Left lung (tissue), 10 donors: Measurements from ENCODE around the gene ATP1A3. TPM values are rescaled to one million over a fixed set of nuclear protein-coding genes. Genes with fewer than 3 reads are reported as not detected.

Experiments
- ATAC-seq: fragments of 200-7000 bp; cut with Tn5 transposase; one replicate; pipeline ENCODE4 v1.9.1; 2020; ENCODE audit warnings: moderate library complexity
- DNase-seq, 4 donors: peaks; one replicate each; pipeline ENCODE4 v3.0.0-alpha.2; 2013 to 2020
- H3K27ac ChIP-seq, 2 donors: fragments of 200-600 bp; sonication (generic) in 1 of 2; one replicate each; pipeline versions ENCODE4 v1.5.0 to v1.8.0; 2020 to 2021
- H3K27me3 ChIP-seq, 2 donors: fragments of 200-600 bp; sonication (generic) in 1 of 2; one replicate each; pipeline versions ENCODE4 v1.5.0 to v1.8.0; 2020 to 2021
- H3K36me3 ChIP-seq, 2 donors: fragments of 200-600 bp; sonication (generic) in 1 of 2; one replicate each; pipeline versions ENCODE4 v1.5.0 to v1.8.0; 2020 to 2021
- H3K4me1 ChIP-seq, 2 donors: fragments of 200-600 bp; one replicate each; pipeline ENCODE4 v1.8.0; 2021
- H3K4me3 ChIP-seq, 2 donors: fragments of 200-600 bp; sonication (generic) in 1 of 2; one replicate each; pipeline versions ENCODE4 v1.5.0 to v1.8.0; 2020 to 2021; ENCODE audit warnings: mild to moderate bottlenecking in 1 of 2
- H3K9me3 ChIP-seq, 2 donors: fragments of 200-600 bp; sonication (generic) in 1 of 2; one replicate each; pipeline versions ENCODE4 v1.5.0 to v1.8.0; 2020 to 2021
- intact Hi-C, 2 donors: fragments of 100-400 bp; cut with DNase I; formaldehyde crosslinking; loops; one replicate each; pipeline versions ENCODE4 v1.11.2 to v1.14.2; 2022
- polyA plus RNA-seq, 6 donors: library from polyadenylated mRNA; unstranded; fragments of 120-200 nt; gene quantifications; one replicate each; pipeline ENCODE4 v1.2.1, GENCODE V29; 2013; ENCODE audit not compliant: insufficient read length in 6 of 6
- total RNA-seq, 2 donors: library from RNA; stranded (reverse); fragmentation: NEBNext Ultra II Directional; extraction: Animal tissue kit (Norgen Biotek cat#: 25700); gene quantifications; one replicate each; pipeline ENCODE4 v1.2.1, GENCODE V29; 2021
- TF ChIP-seq, protein P1 (sequence below), 2 donors: fragments of 200-600 bp; sonication (generic) in 1 of 2; IDR thresholded peaks; one replicate each; pipeline versions ENCODE4 v1.5.0 to v1.8.0; 2021; ENCODE audit warnings: antibody characterized with exemption in 2 of 2
- donor health status: DM: no; HTN: yes; CAD: no.
- donor health status: DM: no; HTN: no; CAD: no.

The ATP1A3 gene
- total and polyA plus RNA-seq, 8 donors, result 0.20 to 0.86 (median 0.40) TPM; not detected in 3

DNA sequence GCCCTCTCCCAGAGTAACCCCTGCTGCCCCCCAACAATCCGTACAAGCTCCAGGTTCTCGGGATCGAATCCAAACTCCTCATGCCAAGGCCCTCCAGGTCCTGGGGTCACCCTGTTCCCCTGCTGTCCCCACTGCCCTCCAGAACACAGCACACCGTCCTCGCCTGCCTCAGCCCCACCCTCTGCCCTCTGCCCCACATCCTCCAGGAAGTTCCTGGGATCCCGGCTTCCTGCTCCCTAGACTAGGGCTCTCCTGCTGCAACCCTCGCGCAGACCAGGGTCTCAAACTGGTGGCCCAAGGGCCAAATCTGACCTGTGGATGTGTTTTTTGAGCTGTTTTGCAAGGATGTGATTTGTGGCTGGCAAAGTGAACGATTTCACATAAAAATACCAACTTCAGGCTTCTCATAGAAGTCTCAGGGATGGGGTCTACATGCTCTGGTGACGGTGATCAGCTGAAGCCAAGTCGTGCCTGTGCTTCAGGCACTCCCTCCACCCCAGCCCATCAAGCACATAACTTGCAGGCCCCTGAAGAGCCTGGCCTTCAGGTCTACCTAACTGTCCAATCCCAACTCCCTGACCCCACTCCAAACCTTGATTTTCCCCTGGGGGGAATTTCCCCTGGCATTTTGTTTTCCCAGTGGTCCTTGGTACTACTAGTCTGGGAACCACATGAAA lies 36.7 kb downstream of the ATP1A3 start:
- Histone ChIP-seq H3K27ac (peak overlapping the region in 1 of 2 donors; percentile 97), H3K27me3 (no peaks in the 10 kb centered on the region), H3K4me1 (peaks cover 12 to 20% of the 10 kb centered on the region in 2 donors), H3K4me3 (no peak overlapping the region), H3K36me3 (peaks cover 0 to 19% of the 10 kb centered on the region in 2 donors), H3K9me3 (no peaks in the 10 kb centered on the region)
- ATAC-seq, result no peak
- no peak for DNase-seq
- intact Hi-C loops, result no loop called here
- TF ChIP-seq, protein P1, sequence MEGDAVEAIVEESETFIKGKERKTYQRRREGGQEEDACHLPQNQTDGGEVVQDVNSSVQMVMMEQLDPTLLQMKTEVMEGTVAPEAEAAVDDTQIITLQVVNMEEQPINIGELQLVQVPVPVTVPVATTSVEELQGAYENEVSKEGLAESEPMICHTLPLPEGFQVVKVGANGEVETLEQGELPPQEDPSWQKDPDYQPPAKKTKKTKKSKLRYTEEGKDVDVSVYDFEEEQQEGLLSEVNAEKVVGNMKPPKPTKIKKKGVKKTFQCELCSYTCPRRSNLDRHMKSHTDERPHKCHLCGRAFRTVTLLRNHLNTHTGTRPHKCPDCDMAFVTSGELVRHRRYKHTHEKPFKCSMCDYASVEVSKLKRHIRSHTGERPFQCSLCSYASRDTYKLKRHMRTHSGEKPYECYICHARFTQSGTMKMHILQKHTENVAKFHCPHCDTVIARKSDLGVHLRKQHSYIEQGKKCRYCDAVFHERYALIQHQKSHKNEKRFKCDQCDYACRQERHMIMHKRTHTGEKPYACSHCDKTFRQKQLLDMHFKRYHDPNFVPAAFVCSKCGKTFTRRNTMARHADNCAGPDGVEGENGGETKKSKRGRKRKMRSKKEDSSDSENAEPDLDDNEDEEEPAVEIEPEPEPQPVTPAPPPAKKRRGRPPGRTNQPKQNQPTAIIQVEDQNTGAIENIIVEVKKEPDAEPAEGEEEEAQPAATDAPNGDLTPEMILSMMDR (IDR thresholded peaks at IDR 0.05), result no peak

DNA sequence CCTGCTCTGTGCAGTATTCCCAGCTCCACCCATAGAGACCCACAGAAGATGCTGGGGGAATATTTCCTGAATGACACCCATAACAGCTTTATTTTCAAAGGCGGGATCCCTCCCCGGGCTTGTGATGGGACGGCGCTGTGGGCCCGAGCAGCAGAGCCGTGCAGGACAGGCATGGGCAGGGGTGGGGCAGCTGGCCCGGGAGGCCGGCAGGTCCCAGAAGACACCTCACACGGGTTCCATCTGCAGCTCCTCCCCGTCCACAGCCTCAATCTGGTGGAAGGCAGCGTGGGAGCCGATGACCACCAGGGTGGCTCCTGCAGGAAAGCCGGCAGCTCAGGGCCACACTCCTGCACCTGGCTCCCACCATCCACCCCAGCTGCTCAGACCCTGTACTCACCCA lies 37.4 kb downstream of the ATP1A3 start:
- Histone ChIP-seq H3K4me3 (no peak overlapping the region), H3K27me3 (no peaks in the 10 kb centered on the region), H3K4me1 (peaks cover 12 to 20% of the 10 kb centered on the region in 2 donors), H3K9me3 (no peaks in the 10 kb centered on the region), H3K36me3 (peaks cover 0 to 19% of the 10 kb centered on the region in 2 donors), H3K27ac (no peak overlapping the region)
- ATAC-seq (no peak), DNase-seq (no peak)
- TF ChIP-seq, protein P1 (IDR thresholded peaks at IDR 0.05), result no peak
- intact Hi-C loops, result no loop called here

DNA sequence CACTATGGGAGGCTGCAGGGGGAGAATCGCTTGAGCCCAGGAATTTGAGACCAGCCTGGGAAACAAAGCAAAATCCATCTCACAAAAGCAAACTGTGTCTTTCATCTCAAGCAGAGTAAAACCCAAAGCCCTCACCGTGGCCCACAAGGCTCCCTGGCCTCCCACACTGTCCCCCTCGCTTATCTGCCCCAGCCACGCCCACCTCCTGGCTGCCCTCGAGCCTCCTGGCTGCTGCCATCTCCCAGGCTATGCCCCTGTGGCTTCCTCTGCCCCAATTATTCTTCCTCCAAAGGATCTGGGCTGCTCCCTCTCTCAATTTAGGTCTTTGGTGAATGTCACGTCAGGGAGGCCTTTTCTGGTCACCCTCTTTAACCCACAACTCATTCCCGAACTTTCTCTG lies 38.5 kb downstream of the ATP1A3 start:
- intact Hi-C loops, result no loop called here
- no peak for DNase-seq

DNA sequence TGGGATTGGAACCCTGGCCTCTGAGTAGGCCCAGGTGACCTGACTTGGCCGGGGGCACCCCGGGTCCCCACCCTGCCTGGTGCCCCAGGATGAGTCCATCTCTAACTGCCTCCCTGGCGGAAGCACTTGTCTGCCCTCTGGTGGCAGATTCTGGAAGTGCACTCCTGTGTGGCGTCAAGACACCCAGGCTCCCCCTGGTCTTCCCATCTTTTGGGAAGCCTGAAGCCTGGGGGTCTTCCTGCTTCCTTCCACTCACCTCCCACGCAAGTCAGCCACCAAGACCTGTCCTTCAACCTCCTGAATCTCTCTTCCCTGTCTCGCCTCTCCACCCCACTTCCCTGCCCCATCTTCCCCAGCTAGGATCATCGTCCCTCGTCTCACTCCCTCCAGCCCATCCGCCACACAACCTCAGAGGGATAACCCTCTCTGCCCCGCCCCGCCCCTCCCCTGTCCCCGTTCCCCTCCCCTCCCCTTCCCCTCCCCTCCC lies 42.3 kb downstream of the ATP1A3 start:
- ATAC-seq, result peak; percentile 90
- Histone ChIP-seq H3K36me3 (peaks cover 0 to 13% of the 10 kb centered on the region in 2 donors), H3K27me3 (no peaks in the 10 kb centered on the region), H3K9me3 (no peaks in the 10 kb centered on the region), H3K27ac (no peak overlapping the region), H3K4me1 (no peaks in the 10 kb centered on the region), H3K4me3 (no peak overlapping the region)
- intact Hi-C loops, result no loop called here
- peak in 3 of 4 donors; percentile 73 to 91 (median 81) for DNase-seq
- TF ChIP-seq, protein P1 (IDR thresholded peaks at IDR 0.05), result peak; percentile 97 to 99

More for the DNA sequence above, 38.5 kb downstream of the ATP1A3 start:
- no peaks in the 10 kb centered on the region for H3K27me3 ChIP-seq
- H3K36me3 ChIP-seq, result peaks cover 0 to 19% of the 10 kb centered on the region in 2 donors
- H3K9me3 ChIP-seq, result no peaks in the 10 kb centered on the region
- no peak overlapping the region for H3K27ac ChIP-seq
- H3K4me1 ChIP-seq, result peaks cover 12 to 20% of the 10 kb centered on the region in 2 donors
- no peak overlapping the region for H3K4me3 ChIP-seq
- TF ChIP-seq, protein P1 (IDR thresholded peaks at IDR 0.05), result no peak
- ATAC-seq, result no peak

DNA sequence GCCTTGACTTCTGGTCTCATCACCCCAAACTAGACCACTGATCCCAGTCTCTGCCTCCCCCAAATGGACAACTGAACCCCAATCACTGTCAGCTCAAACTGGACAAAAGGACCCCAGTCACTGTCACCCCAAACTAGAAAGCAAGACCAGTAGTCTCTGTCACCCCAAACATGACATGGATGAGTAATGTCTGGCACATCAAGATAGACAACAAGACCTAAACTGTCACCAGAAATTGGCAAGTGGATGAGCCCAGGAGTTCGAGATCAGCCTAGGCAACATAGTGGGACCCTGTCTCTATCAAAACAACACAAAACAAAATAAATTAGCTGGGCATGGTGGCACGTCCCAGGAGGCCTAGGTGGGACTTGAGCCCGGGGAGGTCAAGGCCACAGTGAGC lies 46.9 kb downstream of the ATP1A3 start:
- TF ChIP-seq, protein P1 (IDR thresholded peaks at IDR 0.05), result no peak
- H3K4me1 ChIP-seq, result no peaks in the 10 kb centered on the region
- H3K27ac ChIP-seq, result no peak overlapping the region
- intact Hi-C loops, result no loop called here
- DNase-seq (no peak), ATAC-seq (no peak)
- peaks cover 0 to under 1% of the 10 kb centered on the region in 2 donors for H3K27me3 ChIP-seq
- H3K4me3 ChIP-seq, result no peak overlapping the region
- H3K36me3 ChIP-seq, result no peaks in the 10 kb centered on the region
- no peaks in the 10 kb centered on the region for H3K9me3 ChIP-seq
